Measurements from ENCODE around the gene NEURL1. TPM values are rescaled to one million over a fixed set of nuclear protein-coding genes. Genes with fewer than 3 reads are reported as not detected.

The NEURL1 gene
- total RNA-seq, 2 donors from 2014 or later: 0.37 to 0.48 TPM

Other genes starting within 250 kb of the NEURL1 start
- gene RPEL1, start 247.8 kb upstream of the NEURL1 start, total RNA-seq: not detected
- under 1 TPM in 1 of 2 donors, not detected in 1; 0.10 TPM for gene INA, start 216.6 kb upstream of the NEURL1 start, total RNA-seq
- gene PCGF6, start 142.6 kb upstream of the NEURL1 start, total RNA-seq: 10 to 100 TPM; 10.6 to 11.6 TPM
- 1 to 10 TPM; 2.1 to 2.4 TPM for gene TAF5, start 125.7 kb upstream of the NEURL1 start, total RNA-seq
- gene ATP5MK, start 97.2 kb upstream of the NEURL1 start, total RNA-seq: 100 to 1,000 TPM; 350 to 362 TPM
- gene PDCD11, start 97.1 kb upstream of the NEURL1 start, total RNA-seq: 10 to 100 TPM; 18.2 to 22.1 TPM
- 10 to 100 TPM; 49.8 to 59.4 TPM for gene CALHM2, start 41.3 kb upstream of the NEURL1 start, total RNA-seq
- not detected for gene CALHM1, start 34.8 kb upstream of the NEURL1 start, total RNA-seq
- not detected for gene CALHM3, start 14.5 kb upstream of the NEURL1 start, total RNA-seq